ENCODE data around the gene ARGLU1. TPM values are rescaled to one million over a fixed set of nuclear protein-coding genes. Genes with fewer than 3 reads are reported as not detected.

ARGLU1 gene
- total and polyA plus RNA-seq, 9 of the 15 experiments (the other 6 are each of a cell fraction or from before 2014, with no cell fraction given), result 19.3 to 99.9 (median 49.3) TPM

DNA sequence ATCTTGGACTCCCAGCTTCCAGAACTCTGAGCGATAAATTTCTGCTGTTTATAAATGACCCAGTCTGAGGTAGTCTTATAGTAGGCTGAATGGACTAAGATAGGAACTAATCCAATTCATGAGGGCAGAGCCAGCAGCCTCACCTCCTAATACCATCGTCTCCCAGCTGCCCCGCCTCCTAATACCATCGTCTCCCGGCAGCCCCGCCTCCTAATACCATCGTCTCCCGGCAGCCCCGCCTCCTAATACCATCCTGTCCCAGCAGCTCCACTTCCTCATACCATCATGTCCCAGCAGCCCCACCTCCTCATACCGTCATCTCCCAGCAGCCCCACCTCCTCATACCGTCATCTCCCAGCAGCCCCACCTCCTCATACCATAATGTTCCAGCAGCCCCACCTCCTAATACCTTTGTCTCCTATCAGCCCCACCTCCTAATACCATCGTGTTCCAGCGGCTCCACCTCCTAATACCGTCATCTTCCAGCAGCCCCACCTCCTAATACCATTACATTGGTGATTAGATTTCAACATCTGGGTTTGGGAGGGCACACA, 2.4 kb upstream of the ARGLU1 start (continued):
- TF ChIP-seq, protein P1, sequence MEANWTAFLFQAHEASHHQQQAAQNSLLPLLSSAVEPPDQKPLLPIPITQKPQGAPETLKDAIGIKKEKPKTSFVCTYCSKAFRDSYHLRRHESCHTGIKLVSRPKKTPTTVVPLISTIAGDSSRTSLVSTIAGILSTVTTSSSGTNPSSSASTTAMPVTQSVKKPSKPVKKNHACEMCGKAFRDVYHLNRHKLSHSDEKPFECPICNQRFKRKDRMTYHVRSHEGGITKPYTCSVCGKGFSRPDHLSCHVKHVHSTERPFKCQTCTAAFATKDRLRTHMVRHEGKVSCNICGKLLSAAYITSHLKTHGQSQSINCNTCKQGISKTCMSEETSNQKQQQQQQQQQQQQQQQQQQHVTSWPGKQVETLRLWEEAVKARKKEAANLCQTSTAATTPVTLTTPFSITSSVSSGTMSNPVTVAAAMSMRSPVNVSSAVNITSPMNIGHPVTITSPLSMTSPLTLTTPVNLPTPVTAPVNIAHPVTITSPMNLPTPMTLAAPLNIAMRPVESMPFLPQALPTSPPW (CRISPR knock-in tag; IDR thresholded peaks at IDR 0.05), result peak; percentile 48
- 0 out of 4 replicates have a peak, but pooled peaks of 1 of the 2 experiments have one; percentile 21 for TF ChIP-seq NRF1 (conservative IDR thresholded peaks at IDR 0.05 in 1 of 2, IDR thresholded peaks at IDR 0.05 in 1 of 2)
- TF ChIP-seq PRPF4 (IDR thresholded peaks at IDR 0.05; ENCODE audit: insufficient read depth, low read depth, low read length, poor library complexity, severe bottlenecking), result no peak
- TF ChIP-seq CBFA2T3 (IDR thresholded peaks at IDR 0.05), result peak; percentile 41; the same call in 1 of the 2 replicates
- TF ChIP-seq ZNF668 (CRISPR knock-in tag; IDR thresholded peaks at IDR 0.05), result no peak
- TF ChIP-seq, protein P2, sequence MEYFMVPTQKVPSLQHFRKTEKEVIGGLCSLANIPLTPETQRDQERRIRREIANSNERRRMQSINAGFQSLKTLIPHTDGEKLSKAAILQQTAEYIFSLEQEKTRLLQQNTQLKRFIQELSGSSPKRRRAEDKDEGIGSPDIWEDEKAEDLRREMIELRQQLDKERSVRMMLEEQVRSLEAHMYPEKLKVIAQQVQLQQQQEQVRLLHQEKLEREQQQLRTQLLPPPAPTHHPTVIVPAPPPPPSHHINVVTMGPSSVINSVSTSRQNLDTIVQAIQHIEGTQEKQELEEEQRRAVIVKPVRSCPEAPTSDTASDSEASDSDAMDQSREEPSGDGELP (CRISPR knock-in tag; IDR thresholded peaks at IDR 0.05; ENCODE audit: borderline replicate concordance), result peak; percentile 51; the same call in 1 of the 2 replicates
- no peak for TF ChIP-seq MXI1 (IDR thresholded peaks at IDR 0.05; ENCODE audit: low read depth, low read length)
- no peak for TF ChIP-seq ATF1 (CRISPR knock-in tag; IDR thresholded peaks at IDR 0.05)
- peak; percentile 54 for TF ChIP-seq ATF1 (tag; IDR thresholded peaks at IDR 0.05)
- TF ChIP-seq, protein P3, sequence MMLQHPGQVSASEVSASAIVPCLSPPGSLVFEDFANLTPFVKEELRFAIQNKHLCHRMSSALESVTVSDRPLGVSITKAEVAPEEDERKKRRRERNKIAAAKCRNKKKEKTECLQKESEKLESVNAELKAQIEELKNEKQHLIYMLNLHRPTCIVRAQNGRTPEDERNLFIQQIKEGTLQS (IDR thresholded peaks at IDR 0.05), result peak; percentile 15; the same call in 1 of the 2 replicates
- TF ChIP-seq, protein P3 (CRISPR knock-in tag; conservative IDR thresholded peaks at IDR 0.05), result no peak
- TF ChIP-seq SLC30A9 (CRISPR knock-in tag; IDR thresholded peaks at IDR 0.05), result no peak
- peak; percentile 54 for TF ChIP-seq ATF7 (IDR thresholded peaks at IDR 0.05)
- peak; percentile 73 for TF ChIP-seq DACH1 (IDR thresholded peaks at IDR 0.05; ENCODE audit: partially characterized antibody)
- TF ChIP-seq CREB1 (IDR thresholded peaks at IDR 0.05), result no peak
- TF ChIP-seq CREB1 (CRISPR knock-in tag; IDR thresholded peaks at IDR 0.05), result peak; percentile 39; the same call in 1 of the 2 replicates
- peak in 1 of 2 experiments; percentile 54; a peak in 1 of 4 replicates for TF ChIP-seq TEAD1 (CRISPR knock-in tag; IDR thresholded peaks at IDR 0.05)
- peak; percentile 90 for TF ChIP-seq ZNF12 (CRISPR knock-in tag; IDR thresholded peaks at IDR 0.05)
- TF ChIP-seq, protein P4, sequence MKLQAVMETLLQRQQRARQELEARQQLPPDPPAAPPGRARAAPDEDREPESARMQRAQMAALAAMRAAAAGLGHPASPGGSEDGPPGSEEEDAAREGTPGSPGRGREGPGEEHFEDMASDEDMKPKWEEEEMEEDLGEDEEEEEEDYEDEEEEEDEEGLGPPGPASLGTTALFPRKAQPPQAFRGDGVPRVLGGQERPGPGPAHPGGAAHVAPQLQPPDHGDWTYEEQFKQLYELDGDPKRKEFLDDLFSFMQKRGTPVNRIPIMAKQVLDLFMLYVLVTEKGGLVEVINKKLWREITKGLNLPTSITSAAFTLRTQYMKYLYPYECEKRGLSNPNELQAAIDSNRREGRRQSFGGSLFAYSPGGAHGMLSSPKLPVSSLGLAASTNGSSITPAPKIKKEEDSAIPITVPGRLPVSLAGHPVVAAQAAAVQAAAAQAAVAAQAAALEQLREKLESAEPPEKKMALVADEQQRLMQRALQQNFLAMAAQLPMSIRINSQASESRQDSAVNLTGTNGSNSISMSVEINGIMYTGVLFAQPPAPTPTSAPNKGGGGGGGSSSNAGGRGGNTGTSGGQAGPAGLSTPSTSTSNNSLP (IDR thresholded peaks at IDR 0.05; ENCODE audit: borderline replicate concordance, low read depth, low read length), result no peak
